Common myeloid progenitor, CD34-positive (primary cell): ENCODE results near the gene MON2.

Experiments
- CTCF ChIA-PET: fragments of 350-600 bp; sonication (Branson Sonifier 250); formaldehyde crosslinking; loops from one replicate; lab custom pipeline; 2021; ENCODE audit warnings: antibody characterized with exemption; lab: Charles Lee
- POLR2A ChIA-PET: fragments of 350-600 bp; sonication (Branson Sonifier 250); formaldehyde crosslinking; loops from one replicate; lab custom pipeline; 2021; ENCODE audit warnings: antibody characterized with exemption; lab: Charles Lee
- DNase-seq, 3 donors: peaks; one replicate each; pipeline versions ENCODE4 v3.0.0 to v3.0.0-alpha.2; 2013
- H3K27ac ChIP-seq, 2 experiments: 1 replicate in 1 of 2; 2 replicates in 1 of 2; pipeline ENCODE4 v1.7.0; 2013; ENCODE audit warnings: inconsistent platforms in 2 of 2, low read length in 2 of 2, mild to moderate bottlenecking in 2 of 2, low read depth in 1 of 2, moderate library complexity in 1 of 2; ENCODE audit not compliant: severe bottlenecking in 2 of 2, insufficient read depth in 1 of 2, poor library complexity in 1 of 2
- H3K27me3 ChIP-seq, 5 experiments: replicated peaks in 2 of 5; 1 replicate in 3 of 5; 2 replicates in 2 of 5; pipeline versions ENCODE4 v1.6.1 to v1.7.0; 2013; ENCODE audit warnings: low read length in 4 of 5, mild to moderate bottlenecking in 2 of 5, moderate library complexity in 2 of 5, inconsistent platforms in 1 of 5; ENCODE audit not compliant: insufficient read depth in 5 of 5, control insufficient read depth in 4 of 5
- H3K36me3 ChIP-seq, 4 experiments: 1 replicate in 2 of 4; 2 replicates in 2 of 4; pipeline versions ENCODE4 v1.6.1 to v1.7.0; 2013; ENCODE audit warnings: low read length in 3 of 4, control low read depth in 1 of 4, mild to moderate bottlenecking in 1 of 4; ENCODE audit not compliant: control insufficient read depth in 4 of 4, insufficient read depth in 4 of 4
- H3K4me1 ChIP-seq, 4 experiments: 1 replicate in 3 of 4; 2 replicates in 1 of 4; pipeline versions ENCODE4 v1.6.1 to v1.7.1; 2013; ENCODE audit warnings: low read length in 3 of 4, mild to moderate bottlenecking in 3 of 4, control low read depth in 1 of 4, inconsistent platforms in 1 of 4, moderate library complexity in 1 of 4; ENCODE audit not compliant: control insufficient read depth in 4 of 4, insufficient read depth in 4 of 4; ENCODE audit errors: control extremely low read depth in 1 of 4
- H3K4me3 ChIP-seq, 7 experiments: 1 replicate in 4 of 7; 2 replicates in 3 of 7; pipeline versions ENCODE4 v1.5.1 to v1.7.0; 2013; ENCODE audit warnings: mild to moderate bottlenecking in 7 of 7, low read length in 6 of 7, moderate library complexity in 6 of 7, inconsistent platforms in 2 of 7, low read depth in 2 of 7, control low read depth in 1 of 7; ENCODE audit not compliant: insufficient read depth in 4 of 7, control insufficient read depth in 1 of 7; ENCODE audit errors: extremely low read depth in 1 of 7
- H3K9me3 ChIP-seq, 5 experiments: 1 replicate in 4 of 5; 2 replicates in 1 of 5; pipeline versions ENCODE4 v1.6.1 to v1.7.1; 2013; ENCODE audit warnings: low read length in 4 of 5, mild to moderate bottlenecking in 2 of 5, inconsistent platforms in 1 of 5, low read depth in 1 of 5, moderate library complexity in 1 of 5; ENCODE audit not compliant: control insufficient read depth in 4 of 5, insufficient read depth in 2 of 5; ENCODE audit errors: control extremely low read depth in 1 of 5
- WGBS: methylation state at CpG from one replicate; pipeline ENCODE4 v1.1.5; 2013; ENCODE audit not compliant: insufficient coverage; 5-methylcytosine and 5-hydroxymethylcytosine counted together

MON2 gene

GRCh38 chr12:62613081-62613480 lies 146.5 kb downstream of the MON2 start:
- ChIA-PET POLR2A (interaction anchor here (0.6 kb wide), 1 partner anchor 172 kb away, joined by 3 read pairs; no protein-coding TSS in a partner anchor), CTCF (interaction anchor here (0.6 to 1.6 kb wide), 4 partner anchors 10 to 23 kb away, joined by 3 to 5 read pairs (median 4); no protein-coding TSS in a partner anchor)
- Histone ChIP-seq H3K9me3 (no peaks in the 10 kb centered on the region), H3K4me3 (no peak overlapping the region), H3K27ac (no peak overlapping the region), H3K36me3 (no peaks in the 10 kb centered on the region), H3K27me3 (no peaks in the 10 kb centered on the region), H3K4me1 (peaks cover 0 to under 1% (median 0%) of the 10 kb centered on the region in 4 experiments)
- WGBS, result no CpG with 5 or more reads among the region's 1 CpG
- no peak for DNase-seq

GRCh38 chr12:62618319-62618718 lies 151.7 kb downstream of the MON2 start:
- ChIA-PET CTCF (interaction anchor here (1.1 to 1.7 kb wide), 2 partner anchors 12 to 15 kb away, joined by 3 to 4 read pairs; no protein-coding TSS in a partner anchor), POLR2A (no interaction called here)
- Histone ChIP-seq H3K27me3 (no peaks in the 10 kb centered on the region), H3K36me3 (no peaks in the 10 kb centered on the region), H3K9me3 (no peaks in the 10 kb centered on the region), H3K4me3 (no peak overlapping the region), H3K27ac (no peak overlapping the region), H3K4me1 (peaks cover 0 to 8% (median 0%) of the 10 kb centered on the region in 4 experiments)
- no peak for DNase-seq

- POLR2A ChIA-PET, result no interaction called here
- Histone ChIP-seq H3K4me1 (peaks cover 0 to 8% (median 0%) of the 10 kb centered on the region in 4 experiments), H3K9me3 (no peaks in the 10 kb centered on the region), H3K4me3 (no peak overlapping the region), H3K27ac (no peak overlapping the region), H3K27me3 (no peaks in the 10 kb centered on the region), H3K36me3 (no peaks in the 10 kb centered on the region)
- CTCF ChIA-PET, result interaction anchor here (1.0 kb wide), 1 partner anchor 13 kb away, joined by 3 read pairs; no protein-coding TSS in a partner anchor
- DNase-seq, result peak in 2 of 3 donors; percentile 15 to 28
- WGBS, result 55% methylated on average over 2 of the region's 2 CpGs
These were observed 152.3 kb downstream of the MON2 start for GRCh38 chr12:62618930-62619329.

- POLR2A ChIA-PET, result no interaction called here
- CTCF ChIA-PET, result interaction anchor here (1.0 to 1.8 kb wide), 3 partner anchors 12 to 21 kb away, joined by 3 to 8 read pairs (median 3); no protein-coding TSS in a partner anchor
These were observed 154.5 kb downstream of the MON2 start for GRCh38 chr12:62621101-62621638.

GRCh38 chr12:62622177-62622576 lies 155.6 kb downstream of the MON2 start:
- WGBS, result 75% methylated on average over 1 of the region's 2 CpGs
- Histone ChIP-seq H3K4me3 (no peak overlapping the region), H3K27me3 (no peaks in the 10 kb centered on the region), H3K36me3 (no peaks in the 10 kb centered on the region), H3K27ac (no peak overlapping the region), H3K4me1 (peaks cover 0 to 8% (median 0%) of the 10 kb centered on the region in 4 experiments), H3K9me3 (no peaks in the 10 kb centered on the region)
- ChIA-PET POLR2A (no interaction called here), CTCF (interaction anchor here (0.5 to 1.8 kb wide), 3 partner anchors 13 to 216 kb away, joined by 3 to 8 read pairs (median 3); no protein-coding TSS in a partner anchor)
- no peak for DNase-seq

More at GRCh38 chr12:62621101-62621638, 154.5 kb downstream of the MON2 start:
- H3K36me3 ChIP-seq, result no peaks in the 10 kb centered on the region
- WGBS, result 92% methylated on average over 6 of the region's 8 CpGs
- H3K27me3 ChIP-seq, result no peaks in the 10 kb centered on the region
- no peak overlapping the region for H3K27ac ChIP-seq
- H3K4me3 ChIP-seq, result no peak overlapping the region
- no peak for DNase-seq
- peaks cover 0 to 8% (median 0%) of the 10 kb centered on the region in 4 experiments for H3K4me1 ChIP-seq
- H3K9me3 ChIP-seq, result no peaks in the 10 kb centered on the region

GRCh38 chr12:62625228-62625627 lies 158.6 kb downstream of the MON2 start:
- ChIA-PET CTCF (interaction anchor here (1.0 kb wide), 1 partner anchor 14 kb away, joined by 3 read pairs; no protein-coding TSS in a partner anchor), POLR2A (no interaction called here)
- H3K27me3 ChIP-seq, result peaks cover 0 to 11% (median 0%) of the 10 kb centered on the region in 5 experiments
- H3K36me3 ChIP-seq, result no peaks in the 10 kb centered on the region
- H3K9me3 ChIP-seq, result no peaks in the 10 kb centered on the region
- no peak for DNase-seq
- WGBS, result 100% methylated on average over 1 of the region's 2 CpGs
- H3K4me1 ChIP-seq, result no peaks in the 10 kb centered on the region
- no peak overlapping the region for H3K27ac ChIP-seq
- H3K4me3 ChIP-seq, result no peak overlapping the region

- POLR2A ChIA-PET, result no interaction called here
These were observed 160.6 kb downstream of the MON2 start for GRCh38 chr12:62627181-62627580.

More at GRCh38 chr12:62627181-62627580, 160.6 kb downstream of the MON2 start:
- H3K27ac ChIP-seq, result no peak overlapping the region
- no peak overlapping the region for H3K4me3 ChIP-seq
- CTCF ChIA-PET, result interaction anchor here (1.0 to 1.3 kb wide), 2 partner anchors 11 to 15 kb away, joined by 3 read pairs; no protein-coding TSS in a partner anchor
- WGBS, result 100% methylated on average over 1 of the region's 2 CpGs
- peaks cover 0 to 26% (median 6%) of the 10 kb centered on the region in 5 experiments for H3K27me3 ChIP-seq
- no peaks in the 10 kb centered on the region for H3K36me3 ChIP-seq
- DNase-seq, result no peak
- H3K9me3 ChIP-seq, result no peaks in the 10 kb centered on the region
- H3K4me1 ChIP-seq, result peaks cover 3 to 10% (median 7%) of the 10 kb centered on the region in 4 experiments
